Measurements from ENCODE around the gene TNFRSF12A. TPM values are rescaled to one million over a fixed set of nuclear protein-coding genes. Genes with fewer than 3 reads are reported as not detected.
A peak's percentile ranks its signal among the peaks of the same experiment; 100 is the strongest.

The TNFRSF12A gene, protein sequence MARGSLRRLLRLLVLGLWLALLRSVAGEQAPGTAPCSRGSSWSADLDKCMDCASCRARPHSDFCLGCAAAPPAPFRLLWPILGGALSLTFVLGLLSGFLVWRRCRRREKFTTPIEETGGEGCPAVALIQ
- polyA plus RNA-seq (2014; cell fraction: cytosol; rRNA removed), result 0.36 and 0.38 TPM in 2 replicates
- 1.5 and 5.6 TPM in 2 replicates for polyA plus RNA-seq (2014; cell fraction: nucleus; rRNA removed)

DNA sequence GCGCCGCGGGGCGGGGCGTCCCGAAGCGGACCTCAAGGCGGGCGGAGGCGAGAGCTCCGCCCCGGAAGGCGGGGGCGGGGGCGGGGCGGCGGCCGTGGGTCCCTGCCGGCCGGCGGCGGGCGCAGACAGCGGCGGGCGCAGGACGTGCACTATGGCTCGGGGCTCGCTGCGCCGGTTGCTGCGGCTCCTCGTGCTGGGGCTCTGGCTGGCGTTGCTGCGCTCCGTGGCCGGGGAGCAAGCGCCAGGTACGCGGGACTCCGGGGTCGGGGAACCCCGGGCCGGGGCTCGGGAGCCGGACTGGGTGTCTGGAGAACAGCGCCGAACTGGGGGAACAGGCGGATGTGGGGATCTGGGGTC, at the start of gene TNFRSF12A:
Gene TNFRSF12A, plus strand, starts transcription at position 122 of the 357 bp plus-strand sequence. Its CDS starts 30 bp downstream, at position 152.
- DNase-seq (ENCODE audit: low spot score), result peak; percentile 63

DNA sequence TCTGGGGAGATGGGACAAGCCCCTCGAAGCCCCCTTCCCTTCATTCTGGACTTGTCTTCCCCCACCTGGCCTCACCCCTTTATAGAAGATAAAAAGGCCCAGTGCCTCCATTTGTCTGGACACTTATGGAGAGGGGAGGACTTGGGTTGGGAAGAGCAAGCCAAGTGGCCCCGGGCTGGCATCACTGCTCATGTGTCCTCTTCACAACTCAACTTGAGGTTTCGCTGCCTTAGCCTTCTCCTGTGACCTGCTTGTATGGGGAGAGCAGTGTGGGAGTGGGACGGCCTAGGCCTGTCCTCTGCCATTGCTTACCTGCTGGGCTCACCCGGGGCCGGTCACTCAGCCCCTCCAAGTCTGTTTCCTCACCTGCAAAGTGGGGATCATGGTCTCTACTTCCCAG, 49.6 kb upstream of the TNFRSF12A start:
- no peak for DNase-seq (ENCODE audit: low spot score)

DNA sequence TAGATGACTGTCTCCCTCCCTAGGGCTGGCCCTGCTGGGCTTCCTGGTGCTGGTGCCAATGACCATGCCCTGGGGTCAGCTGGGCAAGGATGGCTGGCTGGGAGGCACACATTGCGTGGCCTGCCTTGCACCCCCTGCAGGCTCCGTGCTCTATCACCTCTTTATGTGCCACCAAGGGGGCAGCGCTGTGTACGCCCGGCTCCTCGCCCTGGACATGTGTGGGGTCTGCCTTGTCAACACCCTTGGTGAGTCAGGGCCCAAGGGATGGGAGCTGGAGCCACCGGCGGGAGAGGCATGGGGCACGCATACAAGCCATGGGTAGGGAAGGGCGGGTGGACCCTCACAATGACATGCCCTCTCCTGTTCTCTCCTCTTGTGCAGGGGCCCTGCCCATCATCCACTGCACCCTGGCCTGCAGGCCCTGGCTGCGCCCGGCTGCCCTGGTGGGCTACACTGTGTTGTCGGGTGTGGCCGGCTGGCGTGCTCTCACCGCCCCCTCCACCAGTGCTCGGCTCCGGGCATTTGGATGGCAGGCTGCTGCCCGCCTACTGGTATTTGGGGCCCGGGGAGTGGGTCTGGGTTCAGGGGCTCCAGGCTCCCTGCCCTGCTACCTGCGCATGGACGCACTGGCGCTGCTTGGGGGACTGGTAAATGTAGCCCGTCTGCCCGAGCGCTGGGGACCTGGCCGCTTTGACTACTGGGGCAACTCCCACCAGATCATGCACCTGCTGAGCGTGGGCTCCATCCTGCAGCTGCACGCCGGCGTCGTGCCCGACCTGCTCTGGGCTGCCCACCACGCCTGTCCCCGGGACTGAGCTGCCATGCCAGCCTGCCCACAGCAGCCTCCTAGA, 48.8 kb upstream of the TNFRSF12A start:
- DNase-seq (ENCODE audit: low spot score), result no peak

DNA sequence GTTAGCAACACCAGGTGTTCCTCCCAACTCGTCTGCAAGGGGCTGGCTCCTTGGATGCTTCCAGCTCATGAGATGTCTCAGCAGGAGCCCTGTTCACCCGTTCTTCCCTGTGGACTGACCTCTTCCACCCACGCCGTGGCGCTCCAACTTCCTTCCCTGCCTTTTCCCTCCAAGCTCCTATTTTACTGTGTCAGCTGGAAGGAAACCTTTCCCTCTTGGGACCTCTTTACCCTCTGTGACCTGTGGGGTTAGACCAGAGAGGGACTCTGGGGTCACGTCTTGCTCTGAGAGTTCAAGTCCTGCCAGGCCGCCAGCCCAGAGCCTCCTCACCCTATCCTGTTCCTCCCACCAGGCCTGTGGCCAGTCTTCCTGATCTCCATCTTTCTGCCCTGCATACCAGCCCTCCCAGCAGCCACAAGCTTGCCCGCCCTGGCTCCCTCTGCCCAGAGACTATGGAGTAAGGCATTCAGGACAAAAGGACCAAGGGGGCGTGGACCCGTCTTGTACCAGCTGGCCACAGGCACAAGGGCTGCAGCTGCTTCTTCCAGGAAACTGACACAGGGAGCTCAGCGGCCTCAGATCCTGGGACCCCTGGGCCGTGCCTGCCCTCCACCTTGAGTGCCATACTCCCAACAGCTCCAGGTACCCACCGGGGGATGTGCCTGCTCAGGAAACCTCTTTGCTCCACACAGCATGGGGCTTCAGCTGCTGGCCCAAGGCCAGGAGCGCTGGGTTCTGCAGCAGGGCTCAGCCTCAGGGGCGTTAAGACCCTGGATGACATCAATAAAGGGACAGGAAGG, 48.0 kb upstream of the TNFRSF12A start:
- DNase-seq (ENCODE audit: low spot score), result no peak

DNA sequence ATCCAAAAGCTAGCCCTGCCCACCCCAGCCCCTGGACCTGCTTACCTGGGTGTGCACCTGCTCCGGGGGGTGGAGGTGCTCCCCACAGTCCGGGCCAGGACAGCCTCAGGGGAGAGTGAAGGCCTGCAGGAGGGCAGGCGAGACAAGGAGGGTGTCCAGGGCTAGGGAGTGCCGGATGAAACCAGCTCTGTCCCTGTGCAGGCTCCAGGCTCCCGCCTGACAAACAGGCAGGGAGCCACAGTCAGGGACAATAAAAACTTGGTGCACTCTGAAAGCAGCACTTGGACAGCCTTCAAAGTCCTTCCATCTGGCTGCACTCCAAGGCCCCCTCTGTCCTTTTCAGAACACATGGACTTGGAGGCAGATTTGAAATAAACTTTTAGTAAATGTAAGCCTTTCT, 47.1 kb upstream of the TNFRSF12A start:
- no peak for DNase-seq (ENCODE audit: low spot score)

DNA sequence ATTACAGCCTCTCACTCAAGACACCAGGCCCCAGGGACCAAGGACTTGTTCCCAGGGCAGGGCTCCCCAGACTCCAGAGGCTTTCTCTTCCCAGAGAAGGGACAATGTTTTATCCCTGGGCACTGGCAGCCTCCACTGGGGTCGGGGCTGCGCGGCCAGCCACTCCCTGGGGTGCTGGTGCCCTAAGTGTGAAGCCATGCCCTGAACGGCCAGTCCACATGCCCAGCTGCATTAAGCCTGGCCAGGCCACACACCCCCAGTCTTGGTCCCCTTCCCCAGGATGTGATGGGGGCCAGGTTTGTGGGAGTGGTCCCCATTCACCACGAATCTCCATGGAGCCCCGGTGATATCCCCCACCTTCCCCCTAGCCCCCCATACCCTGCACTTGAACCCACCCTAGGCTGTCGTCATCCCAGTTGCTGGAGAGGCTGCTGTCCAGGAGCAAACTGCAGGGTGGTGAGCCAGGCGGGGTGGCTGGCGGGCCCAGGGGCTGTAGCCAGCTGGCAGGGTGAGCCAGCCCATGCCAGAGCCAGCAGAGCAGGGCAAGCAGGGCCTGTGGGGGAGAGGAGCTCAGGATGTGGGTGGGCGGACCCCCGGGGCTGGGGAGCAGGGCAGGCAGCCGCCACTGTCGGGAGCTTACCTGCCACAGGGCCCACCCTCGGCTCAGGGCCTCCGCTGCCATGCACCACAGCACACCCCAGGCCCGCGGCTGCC, 46.4 kb upstream of the TNFRSF12A start:
- no peak for DNase-seq (ENCODE audit: low spot score)

DNA sequence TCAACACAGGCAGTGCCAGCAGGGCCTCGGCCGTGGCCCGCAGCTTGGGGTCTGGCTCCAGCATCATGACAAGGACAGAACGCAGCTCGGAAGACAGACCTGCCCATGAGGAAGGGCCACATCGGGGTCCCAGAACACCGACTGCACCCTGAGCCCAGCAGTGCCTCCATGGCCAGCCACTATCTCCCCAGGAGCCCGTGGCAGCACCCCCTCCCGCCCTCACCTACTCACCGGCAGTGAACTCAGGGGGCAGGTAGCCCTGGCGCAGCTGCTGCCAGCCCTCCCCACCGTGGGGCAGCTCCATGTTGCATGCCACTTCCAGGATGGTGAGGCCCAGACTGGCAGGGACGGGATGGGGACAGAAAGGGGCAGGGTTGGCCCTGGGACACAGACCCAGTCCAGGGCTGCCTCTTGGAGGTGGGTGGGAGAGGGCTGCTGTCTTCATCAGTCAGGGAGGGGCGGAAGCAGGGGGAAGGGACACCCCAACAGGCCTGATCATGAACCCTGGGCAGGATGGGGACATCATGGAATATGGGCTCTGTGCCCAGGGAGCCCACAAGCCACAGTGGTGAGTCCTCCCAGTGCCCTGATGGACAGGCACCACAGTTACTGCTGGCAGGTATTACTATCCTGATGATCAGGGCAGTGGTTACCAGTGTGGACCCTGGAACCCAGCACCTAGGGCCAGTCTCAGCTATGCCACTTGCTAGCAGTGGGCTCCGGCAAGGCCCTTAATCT, 45.7 kb upstream of the TNFRSF12A start:
- DNase-seq (ENCODE audit: low spot score), result no peak

DNA sequence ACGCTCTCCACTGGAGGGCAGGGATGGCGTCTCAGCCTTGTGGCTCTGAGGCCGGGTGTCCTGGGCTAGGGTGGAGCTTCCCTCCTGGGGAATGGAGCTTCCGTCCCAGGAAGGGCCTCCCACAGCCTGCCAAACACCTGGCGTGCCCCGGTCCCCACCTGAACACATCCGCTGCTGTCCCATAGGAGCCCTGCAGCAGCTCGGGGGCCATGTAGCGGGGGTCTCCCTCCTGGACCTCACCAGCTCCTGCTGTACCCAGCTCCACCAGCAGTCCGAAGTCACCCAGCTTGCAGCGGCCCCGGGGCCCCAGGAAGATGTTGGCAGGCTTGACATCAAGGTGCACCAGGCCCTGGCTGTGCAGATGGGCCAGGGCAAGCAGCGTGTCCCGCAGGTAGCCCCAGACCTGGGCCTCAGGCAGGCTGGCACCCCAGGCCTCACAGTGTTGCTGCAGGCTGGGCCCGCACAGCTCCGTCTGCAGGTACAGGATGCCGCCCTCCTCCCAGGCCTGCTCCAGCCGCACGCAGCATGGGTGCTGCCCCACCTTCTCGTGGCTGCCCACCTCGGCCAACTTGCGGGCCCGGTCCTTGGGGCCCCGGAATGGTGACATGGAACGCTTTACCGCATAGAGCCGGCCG, 44.9 kb upstream of the TNFRSF12A start:
- DNase-seq (ENCODE audit: low spot score), result no peak

DNA sequence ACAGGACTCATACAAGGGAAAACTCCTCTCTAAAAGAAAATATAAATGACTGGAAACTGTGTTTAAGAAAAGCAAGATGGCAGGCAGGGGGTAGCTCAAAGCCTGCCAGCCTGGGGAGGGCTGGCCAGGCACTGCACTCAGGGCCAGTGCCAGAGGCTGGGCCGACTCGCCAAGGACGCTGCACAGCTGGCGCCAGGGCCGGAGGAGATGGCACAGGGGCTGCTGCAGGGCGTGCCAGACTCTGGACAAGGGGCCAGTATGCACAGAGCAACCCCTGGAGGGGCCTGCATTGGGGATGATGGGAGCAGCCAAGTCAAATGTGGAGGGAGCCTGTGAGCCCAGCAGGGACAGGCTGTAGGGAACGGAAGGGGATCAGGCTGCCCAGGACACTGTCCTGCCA, 44.0 kb upstream of the TNFRSF12A start:
- no peak for DNase-seq (ENCODE audit: low spot score)

DNA sequence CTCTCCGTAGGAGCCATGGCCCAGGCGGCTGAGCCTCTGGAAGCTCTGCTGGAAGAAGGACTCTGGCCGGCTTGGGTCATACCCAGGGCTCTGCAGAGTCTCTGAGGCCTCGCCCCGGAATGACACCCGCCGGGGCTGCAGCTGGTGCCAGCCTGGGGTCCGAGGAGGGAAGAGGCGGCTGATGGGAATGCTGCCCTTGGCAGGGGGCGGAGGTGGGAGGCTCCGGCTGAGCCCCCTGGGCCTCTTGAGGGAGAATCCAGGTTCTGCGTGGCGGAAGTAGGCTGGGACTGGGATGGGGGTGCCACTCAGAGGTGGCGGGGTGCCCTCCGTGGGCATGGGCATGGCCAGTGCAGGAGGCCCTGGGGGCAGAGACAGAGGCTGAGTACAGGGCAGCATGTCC, 43.5 kb upstream of the TNFRSF12A start:
- no peak for DNase-seq (ENCODE audit: low spot score)

DNA sequence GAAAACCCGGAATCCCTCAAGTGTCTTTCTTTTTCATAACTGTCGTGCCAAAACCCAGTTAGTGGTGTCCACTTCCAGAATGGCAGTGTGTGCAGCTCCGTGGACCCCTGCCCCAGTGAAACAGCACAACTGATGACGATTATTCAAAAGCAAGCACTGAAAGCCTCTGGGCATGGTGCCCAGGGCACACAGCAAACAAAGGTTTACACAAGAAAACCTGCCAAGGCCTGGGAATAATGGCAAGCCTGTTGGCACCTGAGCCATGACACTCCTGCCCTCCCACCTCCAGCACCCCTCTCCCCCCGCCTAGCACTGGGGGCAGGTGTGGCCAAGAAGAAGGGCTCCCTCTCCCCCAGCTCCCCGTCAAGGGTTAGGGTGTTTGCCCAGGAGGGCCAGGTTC, 42.7 kb upstream of the TNFRSF12A start:
- no peak for DNase-seq (ENCODE audit: low spot score)

DNA sequence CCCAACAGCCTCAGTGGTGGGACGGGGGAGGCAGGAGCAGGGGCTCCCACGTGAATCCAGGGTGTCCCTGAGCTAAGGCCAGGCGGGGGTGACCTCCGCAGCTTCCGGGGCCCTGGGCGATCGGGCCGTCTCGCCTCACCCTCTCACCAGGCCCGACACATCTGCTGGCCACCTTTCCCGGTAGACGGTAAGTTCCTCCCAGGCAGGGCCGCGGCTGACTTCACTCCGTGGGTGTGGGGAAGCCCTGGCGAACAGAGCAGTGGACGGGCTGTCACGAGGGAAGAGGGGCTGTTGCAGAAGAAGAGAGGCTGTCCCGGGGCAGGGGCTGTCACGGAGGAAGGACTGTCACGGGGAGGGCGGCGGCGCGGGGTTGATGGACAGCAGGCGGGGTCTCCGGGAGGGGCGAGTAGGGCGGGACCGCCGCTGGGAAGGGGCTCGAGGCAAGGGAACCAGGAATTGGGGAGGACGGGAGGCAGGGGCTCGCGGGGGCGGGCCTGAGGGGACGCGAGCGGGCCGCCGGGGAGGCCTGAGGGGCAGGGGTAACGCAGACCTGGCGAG, 40.4 kb upstream of the TNFRSF12A start:
- DNase-seq (ENCODE audit: low spot score), result peak; percentile 35

DNA sequence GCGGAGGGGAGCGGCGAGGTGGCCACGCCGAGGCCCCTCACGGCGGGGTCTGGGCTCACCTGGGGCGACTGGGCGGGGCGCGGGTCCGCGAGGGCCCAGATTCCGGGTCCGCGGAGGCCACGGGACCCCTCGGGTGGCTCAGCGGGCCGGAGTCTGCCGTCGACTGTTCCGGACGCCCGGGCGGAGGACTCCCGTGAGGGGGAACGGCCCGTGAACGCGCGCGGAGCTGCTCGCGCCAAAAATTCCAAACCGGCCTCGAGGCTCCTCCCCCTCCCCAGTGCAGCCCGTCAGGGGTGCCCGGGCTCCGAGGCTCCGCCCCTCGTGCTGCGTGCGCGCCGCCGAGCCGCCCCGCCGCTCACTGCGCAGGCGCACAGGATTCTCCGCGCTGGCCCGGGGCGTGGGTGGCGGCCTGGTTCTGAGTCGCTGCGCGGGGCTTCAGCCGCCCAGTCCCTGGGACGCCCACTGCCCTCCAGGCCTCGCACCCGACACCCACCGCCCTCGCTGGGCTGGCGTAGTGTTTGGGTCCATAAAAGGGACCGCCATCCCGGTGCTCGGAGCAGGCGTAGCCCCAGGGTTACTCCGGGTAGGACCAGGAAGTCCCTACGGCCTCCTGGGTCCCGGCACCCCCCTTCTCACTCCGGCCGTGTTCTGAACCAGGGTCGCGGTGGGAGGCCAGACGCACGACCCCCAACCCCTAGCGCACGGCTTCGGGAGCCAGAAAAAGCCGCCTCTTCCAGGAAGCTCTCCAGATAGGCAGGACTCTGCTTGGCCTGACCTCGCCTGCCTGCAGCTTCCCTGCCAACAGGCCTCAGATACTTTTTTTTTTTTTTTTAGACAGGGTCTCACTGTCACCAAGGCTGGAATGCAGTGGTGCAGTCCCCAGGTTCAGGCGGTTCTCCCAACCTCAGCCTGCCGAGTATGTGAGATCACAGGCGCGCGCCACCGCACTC, 39.7 kb upstream of the TNFRSF12A start, which contains the start of gene PKMYT1:
Gene PKMYT1, minus strand, starts transcription at position 220 of the 950 bp plus-strand sequence. CDS start 789 bp downstream, outside the sequence.
- peak; percentile 85 for DNase-seq (ENCODE audit: low spot score)

DNA sequence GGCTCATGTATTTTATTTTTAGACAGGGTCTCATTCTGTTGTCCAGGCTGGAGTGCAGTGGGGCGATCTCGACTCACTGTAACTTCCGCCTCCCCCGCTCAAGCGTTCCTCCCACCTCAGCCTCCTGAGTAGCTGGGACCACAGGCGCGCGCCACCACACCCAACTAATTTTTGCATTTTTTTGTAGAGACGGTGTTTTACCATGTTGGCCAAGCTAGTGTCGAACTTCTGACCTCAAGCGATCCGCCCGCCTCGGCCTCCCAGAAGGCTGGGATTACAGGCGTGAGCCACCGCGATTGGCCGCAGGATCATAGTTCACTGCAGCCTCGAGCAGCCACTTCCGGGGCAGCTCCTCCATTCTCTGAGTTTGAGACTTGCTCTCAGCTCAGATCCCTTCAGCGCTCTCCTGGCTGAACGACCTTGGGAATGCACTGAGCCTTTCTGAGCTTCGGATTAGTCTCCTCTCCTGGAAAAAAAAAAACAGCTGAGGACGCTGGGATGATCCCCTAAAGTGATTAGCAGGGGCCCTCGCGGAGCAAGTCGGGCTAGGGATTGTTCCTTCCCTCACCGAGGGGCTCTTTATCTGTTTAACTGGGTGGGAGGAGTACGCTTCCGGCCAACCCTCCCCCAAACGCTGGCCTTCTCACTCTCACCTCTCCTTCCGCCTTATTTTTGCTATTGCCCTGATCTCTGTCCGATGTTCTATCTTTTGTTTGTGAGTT, 38.8 kb upstream of the TNFRSF12A start:
- DNase-seq (ENCODE audit: low spot score), result peak; percentile 68

DNA sequence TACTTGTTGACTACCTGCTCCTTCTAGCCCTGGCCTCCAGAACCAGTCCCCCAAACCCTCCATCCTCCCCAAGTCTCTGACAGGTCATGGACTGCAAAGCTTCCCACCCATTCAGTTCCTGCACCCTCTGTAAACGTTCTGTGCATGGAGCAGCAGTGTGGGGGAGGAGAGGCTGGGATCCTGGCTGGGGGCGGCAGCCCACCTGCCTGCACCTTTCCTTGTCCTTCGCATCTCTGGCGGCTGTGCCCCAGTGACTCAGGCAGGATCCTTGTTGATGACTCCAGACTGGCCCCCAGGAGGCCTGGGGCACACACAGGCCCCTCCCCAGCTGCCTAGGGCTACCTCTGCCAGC, 38.3 kb upstream of the TNFRSF12A start:
- DNase-seq (ENCODE audit: low spot score), result no peak

DNA sequence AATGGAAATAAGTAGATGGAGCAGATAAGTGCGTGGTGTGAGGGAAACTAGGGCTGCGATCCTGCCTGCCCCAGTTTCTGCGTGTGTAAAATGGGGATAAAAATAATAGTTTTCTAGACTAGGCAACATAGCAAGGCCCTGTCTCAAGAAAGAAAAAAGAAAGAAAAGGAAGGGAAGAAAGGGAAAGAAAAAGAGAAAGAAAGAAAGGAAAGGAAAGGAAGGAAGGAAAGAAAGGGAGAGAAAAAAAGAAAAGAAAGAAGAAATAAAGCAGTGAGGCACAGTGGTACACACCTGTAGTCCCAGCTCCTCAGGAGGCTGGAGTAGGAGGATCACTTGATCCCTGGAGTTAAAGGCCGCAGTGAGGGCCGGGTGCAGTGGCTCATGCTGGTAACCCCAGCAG, 37.8 kb upstream of the TNFRSF12A start:
- DNase-seq (ENCODE audit: low spot score), result no peak

DNA sequence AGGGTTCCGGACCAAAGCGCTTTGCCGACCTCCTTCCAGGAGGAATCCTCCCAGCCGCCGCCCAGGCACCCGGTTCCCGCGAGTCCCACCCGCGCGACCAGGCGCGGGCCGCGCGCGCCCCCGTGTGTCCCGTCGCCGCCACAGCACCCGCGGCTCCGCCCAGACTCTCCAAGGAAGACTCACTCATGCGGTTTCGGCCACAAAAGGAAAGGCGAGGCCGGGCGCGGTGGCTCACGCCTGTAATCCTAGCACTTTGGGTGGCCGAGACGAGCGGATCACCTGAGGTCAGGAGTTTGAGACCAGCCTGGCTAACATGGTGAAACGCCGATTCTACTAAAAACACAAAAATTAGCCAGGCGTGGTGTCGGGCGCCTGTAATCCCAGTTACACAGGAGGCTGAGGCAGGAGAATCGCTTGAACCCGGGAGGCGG, 36.4 kb upstream of the TNFRSF12A start:
- peak; percentile 82 for DNase-seq (ENCODE audit: low spot score)

DNA sequence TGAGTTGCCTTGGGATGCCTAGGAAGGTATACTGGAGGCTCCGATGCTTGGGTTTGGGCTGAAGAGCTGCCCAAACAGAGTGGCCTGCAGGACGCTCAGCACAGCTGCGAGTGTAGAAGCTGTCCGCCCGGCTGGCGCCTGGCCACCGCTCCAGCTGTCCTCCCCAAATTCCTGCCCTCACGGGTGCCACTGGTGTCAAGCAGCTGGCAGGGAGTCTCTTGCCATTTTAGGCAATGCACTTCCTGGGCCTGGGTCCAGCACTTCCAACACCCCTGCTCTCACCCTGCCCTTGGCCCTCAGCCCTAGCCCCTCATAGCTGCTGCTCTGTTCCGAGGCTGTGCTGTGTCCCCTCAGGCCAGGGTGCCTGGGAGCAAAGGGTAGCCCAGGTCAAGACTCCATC, 34.7 kb upstream of the TNFRSF12A start:
- DNase-seq (ENCODE audit: low spot score), result no peak
